ENCODE results near the gene LSM10. TPM values are rescaled to one million over a fixed set of nuclear protein-coding genes. Genes with fewer than 3 reads are reported as not detected.

The LSM10 gene
- total RNA-seq, 4 donors from 2014 or later: 56.9 to 129 (median 103) TPM

GRCh38 chr1:36400825-36401601 is 3.3 kb upstream of the LSM10 start:
- ATAC-seq (no peak), DNase-seq (peak; percentile 40 to 74)
- no peaks in the 10 kb centered on the region for H3K9me3 ChIP-seq
- in situ Hi-C loops (cut with MboI; ENCODE audit: low sequenced_read_pairs in 4 of 4): loop anchor here in 1 of 4 donors (25.0 kb wide), 1 partner anchor 89 kb away; the partner anchor contains the start of genes EVA1B and SH3D21
- TF ChIP-seq POLR2A (IDR thresholded peaks at IDR 0.05): peak; percentile 3 to 28
- TF ChIP-seq CTCF (IDR thresholded peaks at IDR 0.05 in 4 of 5, conservative IDR thresholded peaks at IDR 0.05 in 1 of 5): no peak
- H3K27me3 ChIP-seq: no peaks in the 10 kb centered on the region
- intact Hi-C loops (cut with DNase I; ENCODE audit: low total_unique reads): no loop called here
- peak overlapping the region; percentile 4 to 40 (median 32) for H3K27ac ChIP-seq
- H3K36me3 ChIP-seq: no peaks in the 10 kb centered on the region
- peak overlapping the region in 1 of 4 donors; percentile 18 for H3K4me3 ChIP-seq
- H3K4me1 ChIP-seq: peaks cover 14 to 15% of the 10 kb centered on the region in 2 donors

DNA sequence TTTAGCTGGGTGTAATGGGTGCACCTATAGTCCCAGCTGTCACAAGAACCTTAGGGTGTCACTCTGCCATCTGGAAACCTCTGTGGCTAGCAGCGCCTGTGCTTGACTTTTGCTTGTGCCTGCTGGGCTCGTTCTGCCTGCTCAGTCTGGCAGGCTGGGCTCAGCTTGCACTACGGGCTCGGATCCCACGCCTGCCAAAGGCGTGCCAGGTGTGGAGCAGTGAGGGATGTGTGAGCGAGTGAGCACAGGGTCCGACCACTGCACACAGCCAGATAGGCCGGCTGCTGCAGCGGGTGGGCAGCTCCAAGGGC is 2.8 kb upstream of the LSM10 start:
- H3K4me1 ChIP-seq: peaks cover 14 to 15% of the 10 kb centered on the region in 2 donors
- H3K27me3 ChIP-seq: no peaks in the 10 kb centered on the region
- in situ Hi-C loops (cut with MboI; ENCODE audit: low sequenced_read_pairs in 4 of 4) (loop anchor here in 1 of 4 donors (25.0 kb wide), 1 partner anchor 88 kb away; the partner anchor contains the start of genes EVA1B and SH3D21), intact Hi-C loops (cut with DNase I; ENCODE audit: low total_unique reads) (no loop called here)
- ATAC-seq: no peak
- peak overlapping the region in 3 of 4 donors; percentile 4 to 40 (median 23) for H3K27ac ChIP-seq
- no peak for DNase-seq
- no peaks in the 10 kb centered on the region for H3K9me3 ChIP-seq
- no peaks in the 10 kb centered on the region for H3K36me3 ChIP-seq
- H3K4me3 ChIP-seq: no peak overlapping the region
- TF ChIP-seq CTCF (IDR thresholded peaks at IDR 0.05 in 4 of 5, conservative IDR thresholded peaks at IDR 0.05 in 1 of 5) (no peak), POLR2A (IDR thresholded peaks at IDR 0.05) (no peak)

DNA sequence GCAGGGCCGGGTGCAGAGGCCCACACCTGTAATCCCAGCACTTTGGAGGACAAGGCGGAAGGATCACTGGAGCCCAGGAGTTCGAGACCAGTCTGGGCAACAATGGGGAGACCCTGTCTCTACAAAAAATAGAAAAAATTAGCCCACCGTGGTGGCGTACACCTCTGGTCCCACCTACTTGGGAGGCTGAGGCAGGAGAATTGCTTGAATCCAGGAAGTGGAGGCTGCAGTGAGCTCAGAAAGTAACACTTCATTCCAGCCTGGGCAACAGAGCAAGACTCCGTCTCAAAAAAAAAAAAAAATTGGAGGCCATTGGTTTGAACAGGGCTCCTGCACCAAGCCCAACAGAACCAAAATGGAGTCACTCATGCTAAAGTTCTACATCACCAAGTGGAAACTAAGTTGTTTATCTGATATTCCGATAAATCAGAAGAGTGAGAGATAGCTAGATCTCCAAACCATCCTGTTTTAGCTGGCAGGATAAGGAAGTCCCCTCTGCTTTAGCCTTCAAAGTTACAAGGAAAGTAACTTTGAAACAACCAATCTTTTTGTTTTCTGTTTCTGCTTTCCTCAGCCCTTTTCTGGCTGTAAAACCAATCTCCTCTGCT is 766 bp upstream of the LSM10 start:
- Histone ChIP-seq H3K27me3 (no peaks in the 10 kb centered on the region), H3K27ac (peak overlapping the region; percentile 95 to 99 (median 95)), H3K36me3 (peaks cover 0 to 9% of the 10 kb centered on the region in 2 donors), H3K4me1 (peaks cover 14 to 18% of the 10 kb centered on the region in 2 donors), H3K9me3 (no peaks in the 10 kb centered on the region), H3K4me3 (peak overlapping the region in 1 of 4 donors; percentile 84)
- in situ Hi-C loops (cut with MboI; ENCODE audit: low sequenced_read_pairs in 4 of 4) (no loop called here), intact Hi-C loops (cut with DNase I; ENCODE audit: low total_unique reads) (no loop called here)
- DNase-seq (no peak), ATAC-seq (no peak)
- no peak for TF ChIP-seq POLR2A (IDR thresholded peaks at IDR 0.05)
- no peak for TF ChIP-seq CTCF (IDR thresholded peaks at IDR 0.05 in 4 of 5, conservative IDR thresholded peaks at IDR 0.05 in 1 of 5)

DNA sequence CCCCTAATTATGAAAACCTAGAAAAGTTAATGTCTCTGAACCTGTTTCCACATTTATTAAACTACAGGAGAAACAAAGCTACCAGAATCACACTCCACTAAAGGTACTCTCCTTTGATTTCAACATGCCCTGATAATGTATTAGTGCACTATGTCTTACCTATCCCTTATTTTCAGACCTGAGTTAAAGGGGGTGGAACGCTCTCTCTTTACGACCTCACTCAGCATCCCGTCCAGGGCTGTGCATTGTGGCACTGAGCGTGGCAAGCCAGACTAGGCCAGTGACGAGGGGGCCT is 678 bp downstream of the LSM10 start:
- intact Hi-C loops (cut with DNase I; ENCODE audit: low total_unique reads): loop anchor here (1.0 kb wide), 1 partner anchor 11 kb away; no protein-coding TSS in a partner anchor

More for the DNA sequence above, 678 bp downstream of the LSM10 start:
- in situ Hi-C loops (cut with MboI; ENCODE audit: low sequenced_read_pairs in 4 of 4): no loop called here
- TF ChIP-seq CTCF (IDR thresholded peaks at IDR 0.05 in 4 of 5, conservative IDR thresholded peaks at IDR 0.05 in 1 of 5) (no peak), POLR2A (IDR thresholded peaks at IDR 0.05) (no peak)
- Histone ChIP-seq H3K4me3 (peak overlapping the region; percentile 83 to 97 (median 86)), H3K27me3 (no peaks in the 10 kb centered on the region), H3K9me3 (no peaks in the 10 kb centered on the region), H3K36me3 (peaks cover 0 to 17% of the 10 kb centered on the region in 2 donors), H3K4me1 (peaks cover 17 to 31% of the 10 kb centered on the region in 2 donors), H3K27ac (peak overlapping the region; percentile 95 to 99 (median 95))
- DNase-seq: peak in 1 of 2 donors; percentile 18
- peak in 1 of 2 donors; percentile 74 for ATAC-seq
